Cardiac muscle cell (in vitro differentiated cells and primary cell): ENCODE results near the gene SRF. TPM values are rescaled to one million over a fixed set of nuclear protein-coding genes. Genes with fewer than 3 reads are reported as not detected.
A peak's percentile ranks its signal among the peaks of the same experiment; 100 is the strongest.

Source experiments
- DNase-seq, 2 donors: peaks; one replicate each; pipeline versions ENCODE4 v3.0.0 to v3.0.0-alpha.2; 2010 to 2017; ENCODE audit warnings: low read depth in 1 of 2, low spot score in 1 of 2
- H3K27ac ChIP-seq: fragments of 200-600 bp; sonication (generic); 2 replicates; pipeline ENCODE4 v1.5.1; 2016
- H3K27me3 ChIP-seq: fragments of 200-600 bp; sonication (generic); 2 replicates; pipeline ENCODE4 v1.6.0; 2016; ENCODE audit warnings: control low read depth
- H3K36me3 ChIP-seq: fragments of 200-600 bp; sonication (generic); 2 replicates; pipeline ENCODE4 v1.5.1; 2016; ENCODE audit warnings: control low read depth
- H3K4me1 ChIP-seq: fragments of 200-600 bp; sonication (generic); 2 replicates; pipeline ENCODE4 v1.8.1; 2017; ENCODE audit warnings: low read depth, mild to moderate bottlenecking, mixed run types
- H3K4me3 ChIP-seq: fragments of 200-600 bp; sonication (generic); 2 replicates; pipeline ENCODE4 v1.5.1; 2016; ENCODE audit warnings: mild to moderate bottlenecking
- H3K9me3 ChIP-seq: fragments of 200-600 bp; sonication (generic); 2 replicates; pipeline ENCODE4 v1.5.1; 2017; ENCODE audit warnings: low read depth, mild to moderate bottlenecking, control low read depth
- polyA plus RNA-seq: library from polyadenylated mRNA; unstranded; fragments of >200 nt; fragmentation: Nextera tagmentation; extraction: Ambion mirVana; gene quantifications from 2 replicates; pipeline ENCODE4 v1.2.1, GENCODE V29; 2016
- total RNA-seq: library from RNA; depleted of rRNA; stranded (reverse); fragments of >200 nt; gene quantifications from 2 replicates; pipeline ENCODE4 v1.2.3, GENCODE V29; 2016
- TF ChIP-seq, protein P1 (sequence below): IDR thresholded peaks from 2 replicates; pipeline ENCODE4 v1.5.1; 2012; ENCODE audit warnings: low read depth, mild to moderate bottlenecking, low read length

Gene SRF
- total and polyA plus RNA-seq, 2 experiments from 2014 or later: 10.2 to 76.8 TPM

DNA sequence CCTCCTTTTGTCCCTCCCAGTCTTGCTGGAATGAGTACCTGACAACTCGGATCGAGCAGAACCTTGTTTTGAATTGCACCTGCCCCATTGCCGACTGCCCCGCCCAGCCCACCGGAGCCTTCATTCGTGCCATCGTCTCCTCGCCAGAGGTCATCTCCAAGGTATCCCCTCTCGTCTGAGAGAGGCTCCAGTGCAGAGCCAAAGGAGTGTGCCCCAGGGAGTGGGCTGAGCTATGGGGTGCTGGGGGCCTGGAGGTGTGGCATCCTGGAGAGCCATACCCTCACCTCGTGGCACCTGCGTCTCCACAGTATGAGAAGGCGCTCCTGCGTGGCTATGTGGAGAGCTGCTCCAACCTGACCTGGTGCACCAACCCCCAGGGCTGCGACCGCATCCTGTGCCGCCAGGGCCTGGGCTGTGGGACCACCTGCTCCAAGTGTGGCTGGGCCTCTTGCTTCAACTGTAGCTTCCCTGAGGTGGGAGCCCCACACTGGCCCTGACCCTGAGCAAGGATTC lies 49.4 kb downstream of the SRF start:
- Histone ChIP-seq H3K4me3 (no peak overlapping the region), H3K27ac (no peak overlapping the region), H3K36me3 (peaks cover 6% of the 10 kb centered on the region), H3K27me3 (no peaks in the 10 kb centered on the region), H3K9me3 (no peaks in the 10 kb centered on the region), H3K4me1 (no peaks in the 10 kb centered on the region)
- TF ChIP-seq, protein P1, sequence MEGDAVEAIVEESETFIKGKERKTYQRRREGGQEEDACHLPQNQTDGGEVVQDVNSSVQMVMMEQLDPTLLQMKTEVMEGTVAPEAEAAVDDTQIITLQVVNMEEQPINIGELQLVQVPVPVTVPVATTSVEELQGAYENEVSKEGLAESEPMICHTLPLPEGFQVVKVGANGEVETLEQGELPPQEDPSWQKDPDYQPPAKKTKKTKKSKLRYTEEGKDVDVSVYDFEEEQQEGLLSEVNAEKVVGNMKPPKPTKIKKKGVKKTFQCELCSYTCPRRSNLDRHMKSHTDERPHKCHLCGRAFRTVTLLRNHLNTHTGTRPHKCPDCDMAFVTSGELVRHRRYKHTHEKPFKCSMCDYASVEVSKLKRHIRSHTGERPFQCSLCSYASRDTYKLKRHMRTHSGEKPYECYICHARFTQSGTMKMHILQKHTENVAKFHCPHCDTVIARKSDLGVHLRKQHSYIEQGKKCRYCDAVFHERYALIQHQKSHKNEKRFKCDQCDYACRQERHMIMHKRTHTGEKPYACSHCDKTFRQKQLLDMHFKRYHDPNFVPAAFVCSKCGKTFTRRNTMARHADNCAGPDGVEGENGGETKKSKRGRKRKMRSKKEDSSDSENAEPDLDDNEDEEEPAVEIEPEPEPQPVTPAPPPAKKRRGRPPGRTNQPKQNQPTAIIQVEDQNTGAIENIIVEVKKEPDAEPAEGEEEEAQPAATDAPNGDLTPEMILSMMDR: no peak
- DNase-seq: no peak

DNA sequence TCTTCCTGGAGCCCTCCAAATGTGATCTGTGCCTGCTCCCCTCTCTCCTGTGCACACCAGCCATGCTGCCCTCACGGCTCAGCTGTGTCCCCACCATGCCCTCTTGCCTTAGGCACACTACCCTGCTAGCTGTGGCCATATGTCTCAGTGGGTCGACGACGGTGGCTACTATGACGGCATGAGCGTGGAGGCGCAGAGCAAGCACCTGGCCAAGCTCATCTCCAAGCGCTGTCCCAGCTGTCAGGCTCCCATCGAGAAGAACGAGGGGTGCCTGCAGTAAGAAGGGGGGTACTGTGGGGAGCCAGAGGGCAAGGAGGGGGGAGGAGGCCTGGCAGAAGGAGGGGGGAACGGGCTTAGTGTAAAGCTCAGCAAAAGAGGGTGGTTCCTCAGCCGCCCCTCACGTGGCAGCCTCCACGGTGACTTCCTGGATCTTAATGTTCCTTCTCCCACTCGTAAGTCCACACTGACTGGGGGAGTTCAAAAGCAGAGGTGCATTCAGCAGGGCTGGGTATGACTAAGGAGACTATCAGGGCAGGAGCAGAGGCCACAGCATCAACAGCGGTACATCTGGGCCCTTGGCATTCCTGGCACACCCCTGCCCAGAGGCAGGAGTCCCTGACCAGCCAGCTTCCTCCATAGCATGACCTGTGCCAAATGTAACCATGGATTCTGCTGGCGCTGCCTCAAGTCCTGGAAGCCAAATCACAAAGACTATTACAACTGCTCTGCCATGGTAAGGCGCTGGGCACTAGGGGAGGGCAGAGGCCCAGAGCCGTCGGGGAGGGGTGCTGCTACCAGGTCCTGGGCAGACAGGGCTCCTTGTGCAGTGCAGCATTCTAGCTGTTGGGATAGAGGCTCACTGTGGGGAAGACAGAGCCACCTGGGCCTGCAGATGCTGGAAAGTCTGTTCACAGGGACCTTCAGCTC lies 50.2 kb downstream of the SRF start:
- TF ChIP-seq, protein P1: no peak

DNA sequence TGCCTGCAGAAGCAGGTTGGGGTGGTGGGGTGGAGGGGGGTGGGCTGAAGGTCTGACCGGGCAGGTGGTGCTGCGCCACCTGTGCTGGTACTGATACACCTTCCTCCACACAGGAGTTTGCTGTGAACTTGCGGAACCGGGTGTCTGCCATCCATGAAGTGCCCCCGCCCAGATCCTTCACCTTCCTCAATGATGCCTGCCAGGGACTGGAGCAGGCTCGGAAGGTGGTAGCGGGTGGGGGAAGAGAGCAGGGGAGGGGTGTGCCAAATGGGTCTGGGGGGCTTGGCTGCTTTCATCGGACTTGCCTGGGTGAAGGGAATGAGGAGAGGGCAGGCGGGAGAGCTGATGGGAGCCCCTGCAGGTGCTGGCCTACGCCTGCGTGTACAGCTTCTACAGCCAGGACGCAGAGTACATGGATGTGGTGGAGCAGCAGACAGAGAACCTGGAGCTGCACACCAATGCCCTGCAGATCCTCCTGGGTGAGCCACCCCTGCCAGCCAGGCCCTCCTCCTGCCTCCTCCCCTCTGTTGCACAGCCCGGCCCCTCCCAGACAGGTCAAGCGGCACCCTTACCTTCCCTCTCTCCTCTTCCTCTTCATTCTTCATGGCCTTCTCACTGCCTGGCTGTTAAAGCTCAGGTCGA lies 51.5 kb downstream of the SRF start:
- DNase-seq: no peak
- TF ChIP-seq, protein P1: no peak
- Histone ChIP-seq H3K4me1 (no peaks in the 10 kb centered on the region), H3K36me3 (no peaks in the 10 kb centered on the region), H3K4me3 (no peak overlapping the region), H3K27ac (no peak overlapping the region), H3K9me3 (no peaks in the 10 kb centered on the region), H3K27me3 (no peaks in the 10 kb centered on the region)

More for the DNA sequence above, 50.2 kb downstream of the SRF start:
- Histone ChIP-seq H3K4me3 (no peak overlapping the region), H3K27ac (no peak overlapping the region), H3K36me3 (peaks cover 6% of the 10 kb centered on the region), H3K9me3 (no peaks in the 10 kb centered on the region), H3K4me1 (no peaks in the 10 kb centered on the region), H3K27me3 (no peaks in the 10 kb centered on the region)
- DNase-seq: no peak

DNA sequence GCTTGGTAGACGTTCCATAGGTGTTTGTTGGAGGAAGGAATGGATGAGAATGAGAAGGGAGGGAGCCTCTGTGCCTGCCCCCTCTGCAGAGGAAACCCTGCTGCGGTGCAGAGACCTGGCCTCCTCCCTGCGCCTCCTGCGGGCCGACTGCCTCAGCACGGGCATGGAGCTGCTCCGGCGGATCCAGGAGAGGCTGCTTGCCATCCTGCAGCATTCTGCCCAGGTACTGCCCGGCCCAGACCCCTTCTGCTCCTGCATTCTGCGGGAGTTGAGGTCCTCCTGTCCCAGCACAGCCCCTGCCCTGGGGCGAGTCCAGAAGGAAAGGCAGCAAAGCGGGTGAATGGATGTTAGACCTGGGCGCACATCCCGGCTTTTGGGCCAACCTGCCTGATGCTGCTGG lies 52.1 kb downstream of the SRF start:
- TF ChIP-seq, protein P1: no peak
- H3K4me1 ChIP-seq: no peaks in the 10 kb centered on the region
- no peak overlapping the region for H3K4me3 ChIP-seq
- H3K27me3 ChIP-seq: no peaks in the 10 kb centered on the region
- DNase-seq: no peak
- H3K36me3 ChIP-seq: no peaks in the 10 kb centered on the region
- no peak overlapping the region for H3K27ac ChIP-seq
- no peaks in the 10 kb centered on the region for H3K9me3 ChIP-seq

DNA sequence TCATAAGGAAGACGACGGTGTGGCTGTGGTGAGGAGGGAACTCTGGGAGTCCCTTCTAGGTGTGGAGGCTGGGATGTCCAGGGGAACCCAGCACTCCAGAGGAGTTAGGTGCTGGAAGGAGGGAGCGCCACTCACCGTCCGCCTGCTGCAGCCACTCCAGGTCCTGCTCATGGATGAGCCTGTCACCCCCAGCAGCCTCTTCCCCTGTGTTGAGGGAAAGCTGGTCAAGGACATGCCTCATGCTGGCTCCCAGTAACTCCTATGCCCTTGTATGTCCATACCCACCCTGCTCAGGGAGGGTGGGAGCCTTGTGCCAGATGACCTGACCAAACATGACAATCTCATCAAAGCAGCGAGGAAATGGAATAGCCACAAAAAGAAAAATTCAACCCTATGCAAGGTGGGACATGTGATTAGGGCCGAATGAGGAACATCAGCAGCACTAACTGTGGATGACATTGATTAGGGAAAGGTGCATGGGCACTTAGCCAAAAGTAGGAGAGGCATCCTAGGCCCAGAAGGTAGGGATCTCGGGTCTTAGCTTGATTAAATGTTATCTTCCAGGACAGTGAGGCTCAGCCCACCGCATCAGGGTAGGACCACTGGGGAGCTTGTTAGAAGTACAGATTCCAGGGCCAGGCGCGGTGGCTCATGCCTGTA lies 55.3 kb downstream of the SRF start:
- no peaks in the 10 kb centered on the region for H3K4me1 ChIP-seq
- H3K9me3 ChIP-seq: no peaks in the 10 kb centered on the region
- DNase-seq: no peak
- peak overlapping the region; percentile 9 for H3K27ac ChIP-seq
- no peaks in the 10 kb centered on the region for H3K36me3 ChIP-seq
- H3K4me3 ChIP-seq: no peak overlapping the region
- peaks cover 4% of the 10 kb centered on the region for H3K27me3 ChIP-seq
- TF ChIP-seq, protein P1: no peak
